Suprapubic skin (tissue), 4 donors: Measurements from ENCODE around the gene MAD1L1. TPM values are rescaled to one million over a fixed set of nuclear protein-coding genes. Genes with fewer than 3 reads are reported as not detected.

Source experiments
- DNase-seq, 2 donors: peaks; one replicate each; pipeline ENCODE4 v3.0.0-alpha.2; 2019; ENCODE audit warnings: low spot score in 2 of 2
- H3K27ac ChIP-seq: fragments of 200-600 bp; sonication (generic); one replicate; pipeline ENCODE4 v1.5.1; 2019
- H3K27me3 ChIP-seq: fragments of 200-600 bp; sonication (generic); one replicate; pipeline ENCODE4 v1.5.1; 2019
- H3K36me3 ChIP-seq: fragments of 200-600 bp; sonication (generic); one replicate; pipeline ENCODE4 v1.5.1; 2019
- H3K4me1 ChIP-seq: fragments of 200-600 bp; sonication (generic); one replicate; pipeline ENCODE4 v1.5.1; 2019
- H3K4me3 ChIP-seq: fragments of 200-600 bp; sonication (generic); one replicate; pipeline ENCODE4 v1.5.1; 2019; ENCODE audit warnings: mild to moderate bottlenecking
- H3K9me3 ChIP-seq: fragments of 200-600 bp; sonication (generic); one replicate; pipeline ENCODE4 v1.5.1; 2019
- CTCF ChIP-seq, 2 donors: fragments of 200-600 bp in 1 of 2; fragments of 450-650 bp in 1 of 2; sonication (generic) in 1 of 2; IDR thresholded peaks; one replicate each; pipeline ENCODE4 v1.5.1; 2016 to 2019; ENCODE audit warnings: antibody characterized with exemption in 2 of 2, mild to moderate bottlenecking in 1 of 2, moderate library complexity in 1 of 2
- EP300 ChIP-seq: sonication (generic); formaldehyde crosslinking; IDR thresholded peaks from one replicate; pipeline ENCODE4 v1.6.1; 2017; ENCODE audit warnings: antibody characterized with exemption
- POLR2A ChIP-seq, 2 donors: fragments of 450-650 bp; IDR thresholded peaks; one replicate each; pipeline ENCODE4 v1.6.1; 2017; ENCODE audit warnings: antibody characterized with exemption in 2 of 2, mild to moderate bottlenecking in 2 of 2, moderate library complexity in 2 of 2
- POLR2AphosphoS5 ChIP-seq, 3 donors: sonication (generic); formaldehyde crosslinking; IDR thresholded peaks; one replicate each; pipeline ENCODE4 v1.6.1; 2017; ENCODE audit warnings: antibody characterized with exemption in 3 of 3
- WGBS: methylation state at CpG from one replicate; pipeline ENCODE4 v1.1.5; 2018; 5-methylcytosine and 5-hydroxymethylcytosine counted together
- total RNA-seq, 4 donors: library from RNA; depleted of rRNA; stranded (reverse); fragments of >200 nt; gene quantifications; one replicate each; pipeline ENCODE4 v1.1.0, GENCODE V29; 2016

MAD1L1 gene
- total RNA-seq, 4 donors from 2014 or later, result 53.2 to 69.8 (median 62.2) TPM

- H3K36me3 ChIP-seq, result peaks cover 10% of the 10 kb centered on the region
- no peak overlapping the region for H3K27ac ChIP-seq
- H3K27me3 ChIP-seq, result no peaks in the 10 kb centered on the region
- no peaks in the 10 kb centered on the region for H3K9me3 ChIP-seq
- no peak overlapping the region for H3K4me3 ChIP-seq
- TF ChIP-seq EP300 (no peak), POLR2A (IDR thresholded peaks at IDR 0.05) (no peak), CTCF (IDR thresholded peaks at IDR 0.05) (no peak), POLR2AphosphoS5 (IDR thresholded peaks at IDR 0.05) (no peak)
- 93% methylated on average over 24 of the region's 25 CpGs for WGBS
- H3K4me1 ChIP-seq, result no peaks in the 10 kb centered on the region
- peak in 1 of 2 donors; percentile 58 for DNase-seq
Measured at GRCh38 chr7:1964913-1965578, 267.7 kb downstream of the MAD1L1 start.

GRCh38 chr7:1964211-1964912, 268.4 kb downstream of the MAD1L1 start:
- DNase-seq, result peak in 1 of 2 donors; percentile 29
- no peak overlapping the region for H3K4me3 ChIP-seq
- no peaks in the 10 kb centered on the region for H3K27me3 ChIP-seq
- 91% methylated on average over 25 of the region's 25 CpGs for WGBS
- TF ChIP-seq POLR2A (IDR thresholded peaks at IDR 0.05) (no peak), EP300 (no peak), POLR2AphosphoS5 (IDR thresholded peaks at IDR 0.05) (no peak), CTCF (IDR thresholded peaks at IDR 0.05) (no peak)
- H3K4me1 ChIP-seq, result no peaks in the 10 kb centered on the region
- peaks cover 10% of the 10 kb centered on the region for H3K36me3 ChIP-seq
- H3K27ac ChIP-seq, result no peak overlapping the region
- no peaks in the 10 kb centered on the region for H3K9me3 ChIP-seq

DNA sequence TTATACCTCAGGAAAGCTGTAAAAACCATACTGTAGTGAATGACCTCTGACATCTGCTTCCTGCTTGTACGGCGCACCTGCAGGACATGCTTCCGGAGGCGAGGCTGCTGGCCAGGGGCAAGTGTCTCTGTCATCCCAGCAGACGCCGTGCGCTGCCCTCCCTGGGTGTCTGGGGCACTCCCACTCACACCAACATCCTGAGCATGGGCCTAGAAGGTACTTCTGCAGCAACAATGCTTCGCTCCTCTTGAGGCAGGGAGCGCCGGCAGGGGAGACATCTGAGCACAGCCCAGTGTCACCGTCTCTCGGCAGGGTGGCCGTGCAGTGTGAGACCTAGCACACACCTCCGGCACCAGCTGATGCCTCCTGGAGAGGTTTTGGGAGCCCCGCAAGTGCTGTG, 269.2 kb downstream of the MAD1L1 start:
- Histone ChIP-seq H3K4me1 (no peaks in the 10 kb centered on the region), H3K36me3 (peaks cover 8% of the 10 kb centered on the region), H3K9me3 (no peaks in the 10 kb centered on the region), H3K27me3 (no peaks in the 10 kb centered on the region), H3K4me3 (no peak overlapping the region), H3K27ac (no peak overlapping the region)
- TF ChIP-seq CTCF (IDR thresholded peaks at IDR 0.05) (no peak), POLR2A (IDR thresholded peaks at IDR 0.05) (no peak), EP300 (no peak), POLR2AphosphoS5 (IDR thresholded peaks at IDR 0.05) (no peak)
- WGBS, result 96% methylated on average over 7 of the region's 15 CpGs
- DNase-seq, result no peak

- H3K4me1 ChIP-seq, result no peaks in the 10 kb centered on the region
- whole genome bisulfite sequencing, result 71% methylated on average over 15 of the region's 15 CpGs
Measured at GRCh38 chr7:1961701-1962276, 271.0 kb downstream of the MAD1L1 start.

More at GRCh38 chr7:1961701-1962276, 271.0 kb downstream of the MAD1L1 start:
- Histone ChIP-seq H3K27ac (no peak overlapping the region), H3K27me3 (no peaks in the 10 kb centered on the region), H3K9me3 (no peaks in the 10 kb centered on the region), H3K4me3 (no peak overlapping the region), H3K36me3 (no peaks in the 10 kb centered on the region)
- no peak for TF ChIP-seq POLR2AphosphoS5 (IDR thresholded peaks at IDR 0.05)
- TF ChIP-seq CTCF (IDR thresholded peaks at IDR 0.05), result no peak
- no peak for TF ChIP-seq EP300
- DNase-seq, result no peak
